A673 (cell line): ENCODE results near the gene SRD5A1. TPM values are rescaled to one million over a fixed set of nuclear protein-coding genes. Genes with fewer than 3 reads are reported as not detected.

Experiments used
- BruUV-seq: library from RNA; stranded (reverse); fragments of 400-500 nt; replicated peaks from 2 replicates; lab custom pipeline; 2021; lab: Mats Ljungman, UMichigan
- CTCF ChIA-PET: fragments of 300-600 bp; sonication (Branson Sonifier 250); formaldehyde crosslinking; loops from one replicate; lab custom pipeline; 2022; ENCODE audit warnings: antibody characterized with exemption; lab: Charles Lee
- POLR2A ChIA-PET: fragments of 300-600 bp; sonication (Branson Sonifier 250); formaldehyde crosslinking; loops from one replicate; lab custom pipeline; 2022; ENCODE audit warnings: antibody characterized with exemption; ENCODE audit not compliant: low non-redundant PET; lab: Charles Lee
- DNase-seq: peaks from one replicate; pipeline ENCODE4 v3.0.0-alpha.2; 2015; ENCODE audit warnings: low spot score
- H3K27ac ChIP-seq: fragments of 200-600 bp; sonication (generic); 2 replicates; pipeline ENCODE4 v1.5.1; 2016; ENCODE audit warnings: mixed run types, low read depth, mild to moderate bottlenecking, mixed read lengths, antibody characterized with exemption, low read length; ENCODE audit not compliant: poor library complexity, severe bottlenecking
- H3K27me3 ChIP-seq: fragments of 200-600 bp; sonication (generic); replicated peaks from 2 replicates; pipeline ENCODE4 v1.6.1; 2017; ENCODE audit warnings: mixed run types, low read depth, mild to moderate bottlenecking, mixed read lengths, antibody characterized with exemption, low read length; ENCODE audit not compliant: insufficient read depth, poor library complexity
- H3K36me3 ChIP-seq: fragments of 200-600 bp; sonication (generic); 2 replicates; pipeline ENCODE4 v1.6.1; 2016; ENCODE audit warnings: mixed run types, mild to moderate bottlenecking, mixed read lengths, antibody characterized with exemption, low read length; ENCODE audit not compliant: insufficient read depth, poor library complexity, severe bottlenecking
- H3K4me1 ChIP-seq: fragments of 200-600 bp; sonication (generic); 2 replicates; pipeline ENCODE4 v1.6.1; 2017; ENCODE audit warnings: mixed run types, mild to moderate bottlenecking, mixed read lengths, antibody characterized with exemption, low read length; ENCODE audit not compliant: insufficient read depth, poor library complexity, severe bottlenecking
- H3K4me3 ChIP-seq: fragments of 200-600 bp; sonication (generic); 2 replicates; pipeline ENCODE4 v1.5.1; 2016; ENCODE audit warnings: low read depth, mixed run types, mild to moderate bottlenecking, mixed read lengths, low read length; ENCODE audit not compliant: poor library complexity, severe bottlenecking
- H3K9me3 ChIP-seq: fragments of 200-600 bp; sonication (generic); 2 replicates; pipeline ENCODE4 v1.6.1; 2016; ENCODE audit warnings: mixed run types, low read depth, mild to moderate bottlenecking, mixed read lengths, antibody characterized with exemption, low read length; ENCODE audit not compliant: poor library complexity, severe bottlenecking
- CTCF ChIP-seq: fragments of 300-800, 200-600 bp; sonication (generic); conservative IDR thresholded peaks from 2 replicates; pipeline ENCODE4 v1.5.1; 2017; ENCODE audit warnings: low read depth, mild to moderate bottlenecking, antibody characterized with exemption, low read length, moderate library complexity, mixed read lengths
- EZH2 ChIP-seq: fragments of 200-600 bp; sonication (generic); IDR thresholded peaks from 2 replicates; pipeline ENCODE4 v1.6.1; 2017; ENCODE audit warnings: borderline replicate concordance, low read depth, mild to moderate bottlenecking, mixed read lengths, antibody characterized with exemption, low read length; ENCODE audit not compliant: poor library complexity, severe bottlenecking
- intact Hi-C: fragments of 100-400 bp; cut with micrococcal nuclease; formaldehyde crosslinking; loops from one replicate; pipeline ENCODE4 v1.10.0; 2022; ENCODE audit not compliant: unreplicated experiment
- total RNA-seq: library from RNA; stranded (reverse); gene quantifications from 2 replicates; pipeline ENCODE4 v1.2.3, GENCODE V29; 2021

Gene SRD5A1
- total RNA-seq, 1 experiment from 2014 or later = 32.0 TPM

- TF ChIP-seq CTCF = no peak
- no peak for TF ChIP-seq EZH2
- CTCF ChIA-PET = no interaction called here
- H3K27ac ChIP-seq = no peak overlapping the region
These were observed 83.4 kb downstream of the SRD5A1 start for GRCh38 chr5:6716629-6717149.

GRCh38 chr5:6717247-6717646, 84.0 kb downstream of the SRD5A1 start:
- BruUV-seq = no TSS peak
- intact Hi-C loops = no loop called here
- H3K4me1 ChIP-seq = peaks cover 16% of the 10 kb centered on the region
- no peak overlapping the region for H3K27ac ChIP-seq
- DNase-seq = no peak
- ChIA-PET CTCF (no interaction called here), POLR2A (no interaction called here)
- TF ChIP-seq EZH2 (no peak), CTCF (no peak)
- H3K36me3 ChIP-seq = peaks cover 2% of the 10 kb centered on the region
- H3K4me3 ChIP-seq = no peak overlapping the region
- no peaks in the 10 kb centered on the region for H3K27me3 ChIP-seq
- no peaks in the 10 kb centered on the region for H3K9me3 ChIP-seq

More at GRCh38 chr5:6716629-6717149, 83.4 kb downstream of the SRD5A1 start:
- intact Hi-C loops = no loop called here
- Histone ChIP-seq H3K4me1 (peaks cover 12% of the 10 kb centered on the region), H3K4me3 (peak overlapping the region; percentile 80), H3K36me3 (peaks cover 2% of the 10 kb centered on the region), H3K9me3 (no peaks in the 10 kb centered on the region), H3K27me3 (no peaks in the 10 kb centered on the region)
- BruUV-seq = no TSS peak
- no peak for DNase-seq
- POLR2A ChIA-PET = no interaction called here

GRCh38 chr5:6717687-6718086, 84.4 kb downstream of the SRD5A1 start:
- H3K4me1 ChIP-seq = peaks cover 20% of the 10 kb centered on the region
- H3K27ac ChIP-seq = no peak overlapping the region
- no peaks in the 10 kb centered on the region for H3K27me3 ChIP-seq
- H3K36me3 ChIP-seq = peaks cover 2% of the 10 kb centered on the region
- no peak overlapping the region for H3K4me3 ChIP-seq
- POLR2A ChIA-PET = no interaction called here
- DNase-seq = no peak
- intact Hi-C loops = no loop called here
- no TSS peak for BruUV-seq
- no peak for TF ChIP-seq CTCF
- TF ChIP-seq EZH2 = no peak
- no peaks in the 10 kb centered on the region for H3K9me3 ChIP-seq
- CTCF ChIA-PET = no interaction called here
